GM12874 (cell line): ENCODE results near the gene CLEC18B.
A peak's percentile ranks its signal among the peaks of the same experiment; 100 is the strongest.

Experiments
- TF ChIP-seq, protein P1 (sequence below): IDR thresholded peaks from 2 replicates; pipeline ENCODE4 v1.5.1; 2011; ENCODE audit warnings: low read depth, mild to moderate bottlenecking, control low read depth, low read length, moderate library complexity; ENCODE audit not compliant: insufficient read depth

Gene CLEC18B

DNA sequence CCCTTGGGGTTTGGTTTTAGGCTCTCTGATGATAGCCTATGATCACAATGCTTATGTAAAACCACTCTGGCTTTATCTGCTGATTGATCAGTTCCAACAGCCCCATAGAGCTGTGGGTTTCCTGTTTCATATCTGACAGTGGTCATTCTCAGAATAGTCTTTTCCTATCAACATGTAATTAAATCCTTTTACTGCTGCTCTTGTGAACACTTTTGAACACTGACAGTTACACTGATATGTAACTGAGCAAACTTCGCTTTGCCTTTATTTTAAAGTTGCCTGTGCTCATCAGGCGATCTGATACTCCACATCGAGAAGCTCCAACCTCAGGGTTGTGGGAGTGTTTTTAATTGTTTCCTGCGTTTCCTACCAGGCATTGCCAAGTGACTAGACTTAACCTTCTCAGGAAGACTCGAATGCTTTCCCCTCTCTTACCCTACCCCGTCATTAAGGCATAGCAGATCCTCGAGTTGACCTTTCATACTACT, 17.3 kb upstream of the CLEC18B start:
- TF ChIP-seq, protein P1, sequence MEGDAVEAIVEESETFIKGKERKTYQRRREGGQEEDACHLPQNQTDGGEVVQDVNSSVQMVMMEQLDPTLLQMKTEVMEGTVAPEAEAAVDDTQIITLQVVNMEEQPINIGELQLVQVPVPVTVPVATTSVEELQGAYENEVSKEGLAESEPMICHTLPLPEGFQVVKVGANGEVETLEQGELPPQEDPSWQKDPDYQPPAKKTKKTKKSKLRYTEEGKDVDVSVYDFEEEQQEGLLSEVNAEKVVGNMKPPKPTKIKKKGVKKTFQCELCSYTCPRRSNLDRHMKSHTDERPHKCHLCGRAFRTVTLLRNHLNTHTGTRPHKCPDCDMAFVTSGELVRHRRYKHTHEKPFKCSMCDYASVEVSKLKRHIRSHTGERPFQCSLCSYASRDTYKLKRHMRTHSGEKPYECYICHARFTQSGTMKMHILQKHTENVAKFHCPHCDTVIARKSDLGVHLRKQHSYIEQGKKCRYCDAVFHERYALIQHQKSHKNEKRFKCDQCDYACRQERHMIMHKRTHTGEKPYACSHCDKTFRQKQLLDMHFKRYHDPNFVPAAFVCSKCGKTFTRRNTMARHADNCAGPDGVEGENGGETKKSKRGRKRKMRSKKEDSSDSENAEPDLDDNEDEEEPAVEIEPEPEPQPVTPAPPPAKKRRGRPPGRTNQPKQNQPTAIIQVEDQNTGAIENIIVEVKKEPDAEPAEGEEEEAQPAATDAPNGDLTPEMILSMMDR: no peak

DNA sequence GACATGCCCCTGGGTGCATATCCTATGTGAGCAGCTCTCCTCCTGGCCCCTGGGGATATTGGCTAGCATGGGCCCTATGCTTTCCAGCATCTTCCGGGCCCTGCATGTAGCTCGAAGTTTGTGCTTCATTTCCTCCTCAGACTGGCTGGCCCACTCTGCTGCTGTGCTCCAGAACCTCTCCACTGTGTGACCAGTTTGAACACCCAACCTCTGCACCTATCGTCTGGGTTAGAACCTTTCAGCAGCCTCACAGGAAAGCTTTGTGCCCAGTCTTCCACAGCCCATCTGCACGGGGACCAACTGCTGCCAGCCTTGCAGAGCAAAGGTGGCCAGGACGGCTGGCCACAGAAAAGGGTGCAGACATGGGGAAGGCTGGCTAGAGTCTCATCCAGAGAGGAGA, 10.2 kb upstream of the CLEC18B start:
- TF ChIP-seq, protein P1: no peak

GRCh38 chr16:74430036-74430712, 8.9 kb upstream of the CLEC18B start:
- TF ChIP-seq, protein P1: peak; percentile 67

DNA sequence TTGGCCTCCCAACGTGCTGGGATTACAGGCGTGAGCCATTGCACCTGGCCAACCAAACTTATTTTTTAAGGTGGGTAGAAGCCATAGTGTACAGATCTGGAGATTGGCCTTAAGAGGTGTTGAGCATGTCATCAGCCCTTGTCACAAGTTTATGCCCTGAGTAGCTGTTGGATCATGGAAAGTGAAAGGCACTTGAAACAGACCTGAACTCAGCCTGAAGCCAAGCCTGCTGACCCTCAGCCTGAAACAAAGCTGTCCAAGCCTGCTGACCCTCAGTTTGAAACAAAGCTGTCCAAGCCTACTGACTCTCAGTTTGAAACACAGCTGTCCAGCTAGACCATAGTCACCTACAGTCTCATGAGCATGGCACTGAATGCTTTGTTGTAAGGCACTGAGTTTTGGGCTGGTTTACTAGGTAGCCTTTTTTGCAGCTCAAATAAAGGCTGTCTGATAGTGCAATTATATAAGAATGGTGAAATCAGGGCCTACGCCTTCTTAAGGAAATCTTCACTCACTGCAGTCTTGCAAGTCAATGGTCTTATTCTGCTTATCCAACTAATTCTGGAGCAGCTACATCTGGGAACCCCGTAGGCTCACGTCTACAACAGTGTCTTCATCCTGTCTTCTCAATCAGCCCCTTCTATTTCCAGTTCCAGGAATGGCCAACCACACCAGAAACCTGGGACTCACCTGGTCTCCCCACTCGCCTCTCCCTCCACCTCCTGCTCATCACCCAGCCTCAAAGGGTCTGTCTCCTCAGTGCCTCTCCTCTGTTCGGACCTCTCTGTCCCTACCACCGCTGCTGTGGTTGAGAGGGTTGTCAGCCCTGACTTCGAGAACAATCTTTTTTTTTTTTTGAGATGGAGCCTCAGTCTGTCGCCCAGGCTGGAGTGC, 48.1 kb downstream of the CLEC18B start:
- TF ChIP-seq, protein P1: no peak

DNA sequence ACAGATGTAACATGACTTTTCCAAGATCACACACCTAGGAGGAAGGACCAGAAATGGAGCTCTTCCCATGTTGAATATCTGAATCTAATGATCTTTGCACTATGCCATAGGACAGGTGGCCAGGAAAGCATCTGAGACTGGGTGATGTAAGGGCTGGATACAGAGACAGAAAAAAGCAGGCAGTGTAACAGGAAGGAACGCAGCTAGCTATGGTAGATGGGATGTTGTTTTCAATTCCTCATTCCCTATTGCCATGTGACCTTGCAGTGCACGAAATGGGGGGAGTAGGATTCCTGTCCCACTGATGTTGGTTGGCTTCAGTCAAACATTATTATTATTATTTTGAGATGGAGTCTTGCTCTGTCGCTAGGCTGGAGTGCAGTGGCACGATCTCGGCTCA, 48.9 kb downstream of the CLEC18B start:
- TF ChIP-seq, protein P1: no peak
